ENCODE results near the gene WDFY2.
A peak's percentile ranks its signal among the peaks of the same experiment; 100 is the strongest.

Gene WDFY2

GRCh38 chr13:51807041-51807440 lies 222.8 kb downstream of the WDFY2 start:
- no peak for DNase-seq (ENCODE audit: low read depth)
- H3K4me3 ChIP-seq (ENCODE audit: low read length): no peak overlapping the region
- TF ChIP-seq CTCF (conservative IDR thresholded peaks at IDR 0.05; ENCODE audit: low read depth, low read length): no peak

- TF ChIP-seq CTCF (conservative IDR thresholded peaks at IDR 0.05; ENCODE audit: low read depth, low read length): no peak
- no peak for DNase-seq (ENCODE audit: low read depth)
- H3K4me3 ChIP-seq (ENCODE audit: low read length): no peak overlapping the region
These were observed 224.5 kb downstream of the WDFY2 start for GRCh38 chr13:51808811-51809210.

- no peak overlapping the region for H3K4me3 ChIP-seq (ENCODE audit: low read length)
- TF ChIP-seq CTCF (conservative IDR thresholded peaks at IDR 0.05; ENCODE audit: low read depth, low read length): no peak
- DNase-seq (ENCODE audit: low read depth): no peak
These were observed 226.8 kb downstream of the WDFY2 start for GRCh38 chr13:51811046-51811445.

GRCh38 chr13:51811920-51812451 lies 227.7 kb downstream of the WDFY2 start:
- no peak for TF ChIP-seq CTCF (conservative IDR thresholded peaks at IDR 0.05; ENCODE audit: low read depth, low read length)
- no peak for DNase-seq (ENCODE audit: low read depth)
- H3K4me3 ChIP-seq (ENCODE audit: low read length): no peak overlapping the region

GRCh38 chr13:51814071-51814470 lies 229.8 kb downstream of the WDFY2 start:
- DNase-seq (ENCODE audit: low read depth): no peak
- H3K4me3 ChIP-seq (ENCODE audit: low read length): no peak overlapping the region
- no peak for TF ChIP-seq CTCF (conservative IDR thresholded peaks at IDR 0.05; ENCODE audit: low read depth, low read length)

- TF ChIP-seq CTCF (conservative IDR thresholded peaks at IDR 0.05; ENCODE audit: low read depth, low read length): peak; percentile 88
- H3K4me3 ChIP-seq (ENCODE audit: low read length): peak overlapping the region; percentile 0
- DNase-seq (ENCODE audit: low read depth): no peak
These were observed 230.8 kb downstream of the WDFY2 start for GRCh38 chr13:51814825-51815650.

- no peak for DNase-seq (ENCODE audit: low read depth)
- no peak overlapping the region for H3K4me3 ChIP-seq (ENCODE audit: low read length)
- TF ChIP-seq CTCF (conservative IDR thresholded peaks at IDR 0.05; ENCODE audit: low read depth, low read length): no peak
These were observed 231.6 kb downstream of the WDFY2 start for GRCh38 chr13:51815848-51816247.
